GM23338 (cell line): ENCODE results near the gene CTNNA2. TPM values are rescaled to one million over a fixed set of nuclear protein-coding genes. Genes with fewer than 3 reads are reported as not detected.

Experiments
- ATAC-seq: fragments of 200-7000 bp; cut with Tn5 transposase; 3 replicates; pipeline ENCODE4 v1.9.1; 2020
- DNase-seq: peaks from one replicate; pipeline ENCODE4 v3.0.0-alpha.2; 2015; ENCODE audit warnings: low spot score
- H2AFZ ChIP-seq: fragments of 200-600 bp; sonication (generic); 2 replicates; pipeline ENCODE4 v1.8.0; 2016; ENCODE audit warnings: antibody characterized with exemption, mild to moderate bottlenecking, moderate library complexity
- H3F3A ChIP-seq: fragments of 200-600 bp; sonication (generic); replicated peaks from 2 replicates; pipeline ENCODE4 v1.8.0; 2017; ENCODE audit warnings: antibody characterized with exemption, mixed run types, low read depth
- H3K27ac ChIP-seq: fragments of 200-600 bp; sonication (generic); 2 replicates; pipeline ENCODE4 v1.6.1; 2016; ENCODE audit warnings: low read depth
- H3K27me3 ChIP-seq: fragments of 200-600 bp; sonication (generic); 2 replicates; pipeline ENCODE4 v1.8.0; 2016; ENCODE audit warnings: mild to moderate bottlenecking, mixed run types, moderate library complexity; ENCODE audit not compliant: insufficient read depth
- H3K36me3 ChIP-seq: fragments of 200-600 bp; sonication (generic); 2 replicates; pipeline ENCODE4 v1.8.0; 2016; ENCODE audit warnings: mild to moderate bottlenecking; ENCODE audit not compliant: insufficient read depth
- H3K4me1 ChIP-seq: fragments of 200-600 bp; sonication (generic); 2 replicates; pipeline ENCODE4 v1.8.0; 2016; ENCODE audit warnings: mild to moderate bottlenecking, moderate library complexity; ENCODE audit not compliant: insufficient read depth
- H3K4me2 ChIP-seq: fragments of 200-600 bp; sonication (generic); 2 replicates; pipeline ENCODE4 v1.7.1; 2017; ENCODE audit warnings: mixed run types
- H3K4me3 ChIP-seq: fragments of 200-600 bp; sonication (generic); 2 replicates; pipeline ENCODE4 v1.6.1; 2016; ENCODE audit warnings: mixed run types
- H3K79me2 ChIP-seq: fragments of 200-600 bp; sonication (generic); replicated peaks from 2 replicates; pipeline ENCODE4 v1.8.0; 2017; ENCODE audit warnings: mild to moderate bottlenecking; ENCODE audit not compliant: insufficient read depth
- H3K9me2 ChIP-seq: fragments of 200-600 bp; sonication (generic); 2 replicates; pipeline ENCODE4 v1.8.0; 2017; ENCODE audit not compliant: insufficient read depth
- H4K20me1 ChIP-seq: fragments of 200-600 bp; sonication (generic); replicated peaks from 2 replicates; pipeline ENCODE4 v1.8.0; 2017; ENCODE audit warnings: mild to moderate bottlenecking; ENCODE audit not compliant: insufficient read depth
- H3K27ac Mint-ChIP-seq: 2 replicates; pipeline ENCODE4 v1.8.0; 2020; ENCODE audit warnings: inconsistent platforms, mild to moderate bottlenecking, moderate library complexity, mixed read lengths
- H3K27me3 Mint-ChIP-seq: 3 replicates; pipeline ENCODE4 v1.8.0; 2022; ENCODE audit warnings: low read depth, mild to moderate bottlenecking, moderate library complexity, mixed read lengths, inconsistent platforms; ENCODE audit not compliant: insufficient read depth, poor library complexity
- H3K36me3 Mint-ChIP-seq: 3 replicates; pipeline ENCODE4 v1.8.0; 2021; ENCODE audit warnings: low read depth, mild to moderate bottlenecking, inconsistent platforms, moderate library complexity, mixed read lengths
- H3K4me1 Mint-ChIP-seq: 3 replicates; pipeline ENCODE4 v1.8.0; 2020; ENCODE audit warnings: mild to moderate bottlenecking, inconsistent platforms, mixed read lengths
- H3K4me3 Mint-ChIP-seq: 3 replicates; pipeline ENCODE4 v1.8.0; 2021; ENCODE audit warnings: moderate library complexity, mild to moderate bottlenecking, inconsistent platforms, mixed read lengths
- H3K9me3 Mint-ChIP-seq: 3 replicates; pipeline ENCODE4 v1.8.0; 2020; ENCODE audit warnings: moderate library complexity, mild to moderate bottlenecking, inconsistent platforms, mixed read lengths
- CREB1 ChIP-seq: fragments of 250-450 bp; sonication (Bioruptor Pico); IDR thresholded peaks from 2 replicates; pipeline ENCODE4 v1.5.0; 2020; ENCODE audit warnings: low read depth, mild to moderate bottlenecking, moderate library complexity
- CTCF ChIP-seq, 2 experiments: fragments of 200-600 bp in 1 of 2; sonication (generic) in 1 of 2; conservative IDR thresholded peaks; 2 replicates each; pipeline versions ENCODE4 v1.5.1 to v1.6.1; 2016 to 2017; ENCODE audit warnings: antibody characterized with exemption in 2 of 2, low read depth in 2 of 2, mild to moderate bottlenecking in 2 of 2, moderate library complexity in 1 of 2
- ETS1 ChIP-seq: IDR thresholded peaks from 2 replicates; pipeline ENCODE4 v1.6.1; 2016; ENCODE audit warnings: antibody characterized with exemption
- EZH2 ChIP-seq: fragments of 200-600 bp; sonication (generic); IDR thresholded peaks from one replicate; pipeline ENCODE4 v1.8.0; 2017; ENCODE audit warnings: antibody characterized with exemption, mild to moderate bottlenecking, low read depth; ENCODE audit not compliant: unreplicated experiment
- EZH2phosphoT487 ChIP-seq: fragments of 200-600 bp; sonication (generic); IDR thresholded peaks from one replicate; pipeline ENCODE4 v1.8.1; 2018; ENCODE audit warnings: antibody characterized with exemption; ENCODE audit not compliant: unreplicated experiment
- JUNB ChIP-seq: IDR thresholded peaks from one replicate; pipeline ENCODE4 v1.6.1; 2016; ENCODE audit warnings: antibody characterized with exemption; ENCODE audit not compliant: unreplicated experiment
- NANOG ChIP-seq: IDR thresholded peaks from 2 replicates; pipeline ENCODE4 v1.6.1; 2016; ENCODE audit warnings: antibody characterized with exemption, borderline replicate concordance
- POLR2AphosphoS5 ChIP-seq: IDR thresholded peaks from 2 replicates; pipeline ENCODE4 v1.6.1; 2016; ENCODE audit warnings: antibody characterized with exemption, low read depth
- REST ChIP-seq: IDR thresholded peaks from one replicate; pipeline ENCODE4 v1.6.1; 2018; ENCODE audit warnings: antibody characterized with exemption; ENCODE audit not compliant: unreplicated experiment
- STAT1 ChIP-seq: IDR thresholded peaks from one replicate; pipeline ENCODE4 v1.6.1; 2016; ENCODE audit warnings: antibody characterized with exemption; ENCODE audit not compliant: unreplicated experiment
- ZNF114 ChIP-seq: fragments of 250-450 bp; sonication (Bioruptor Pico); IDR thresholded peaks from 2 replicates; pipeline ENCODE4 v1.5.0; 2020; ENCODE audit warnings: mild to moderate bottlenecking, moderate library complexity
- ZNF331 ChIP-seq: fragments of 250-450 bp; sonication (Bioruptor Pico); IDR thresholded peaks from 2 replicates; pipeline ENCODE4 v1.5.0; 2020; ENCODE audit warnings: low read depth, mild to moderate bottlenecking, moderate library complexity
- ZNF462 ChIP-seq: fragments of 250-450 bp; sonication (Bioruptor Pico); IDR thresholded peaks from 2 replicates; pipeline ENCODE4 v1.5.0; 2020; ENCODE audit warnings: mild to moderate bottlenecking, moderate library complexity
- polyA plus RNA-seq: library from polyadenylated mRNA; unstranded; fragments of >200 nt; fragmentation: Nextera tagmentation; extraction: Ambion mirVana; gene quantifications from 2 replicates; pipeline ENCODE4 v1.2.1, GENCODE V29; 2016
- total RNA-seq: library from RNA; depleted of rRNA; stranded (reverse); fragments of >200 nt; shearing (Covaris generic); gene quantifications from 2 replicates; pipeline ENCODE4 v1.2.3, GENCODE V29; 2014

Gene CTNNA2
- total and polyA plus RNA-seq, 2 experiments from 2014 or later, result 6.4 to 15.6 TPM

GRCh38 chr2:79721966-79722365, 209.1 kb downstream of the CTNNA2 start:
- no peaks in the 10 kb centered on the region for H3K9me3 Mint-ChIP-seq
- H3K27ac ChIP-seq, result no peak overlapping the region

More at GRCh38 chr2:79721966-79722365, 209.1 kb downstream of the CTNNA2 start:
- Mint-ChIP-seq H3K4me1 (peaks cover 6% of the 10 kb centered on the region; the same call in 2 of the 3 replicates), H3K27ac (no peak overlapping the region), H3K36me3 (no peaks in the 10 kb centered on the region; the same call in 2 of the 3 replicates), H3K4me3 (no peak overlapping the region), H3K27me3 (no peaks in the 10 kb centered on the region)
- no peak for TF ChIP-seq NANOG
- TF ChIP-seq EZH2phosphoT487, result no peak
- TF ChIP-seq ZNF331, result no peak
- TF ChIP-seq ZNF114, result no peak
- TF ChIP-seq CTCF (conservative IDR thresholded peaks at IDR 0.05; ENCODE audit: low read depth in 2 of 2), result no peak
- no peak for TF ChIP-seq STAT1
- TF ChIP-seq EZH2, result no peak
- no peak for TF ChIP-seq REST
- no peak for TF ChIP-seq ETS1
- TF ChIP-seq CREB1 (CRISPR knock-in tag), result no peak
- TF ChIP-seq POLR2AphosphoS5, result no peak
- no peak for TF ChIP-seq ZNF462
- no peak for TF ChIP-seq JUNB
- Histone ChIP-seq H3K4me2 (no peak overlapping the region), H3K79me2 (no peaks in the 10 kb centered on the region), H3K4me3 (no peak overlapping the region), H2AFZ (no peak overlapping the region), H4K20me1 (no peaks in the 10 kb centered on the region), H3F3A (no peaks in the 10 kb centered on the region), H3K36me3 (no peaks in the 10 kb centered on the region), H3K4me1 (0 out of 2 replicates have a peak, but pooled peaks cover 4% of the 10 kb centered on the region), H3K9me2 (peaks cover 9% of the 10 kb centered on the region), H3K27me3 (no peaks in the 10 kb centered on the region)
- DNase-seq, result no peak
- no peak for ATAC-seq
